ENCODE measurements around the gene TRIM66. TPM values are rescaled to one million over a fixed set of nuclear protein-coding genes. Genes with fewer than 3 reads are reported as not detected.

The TRIM66 gene
- total and polyA plus RNA-seq, 9 of the 15 experiments (the other 6 are each of a cell fraction or from before 2014, with no cell fraction given), result 1.1 to 7.3 (median 4.9) TPM

- TF ChIP-seq ZMIZ1 (IDR thresholded peaks at IDR 0.05; ENCODE audit: low read depth in 2 of 2, low read length in 2 of 2) (no peak), MAFK (IDR thresholded peaks at IDR 0.05; ENCODE audit: low read length) (peak; percentile 34; the same call in 1 of the 2 replicates), PTTG1 (tag; IDR thresholded peaks at IDR 0.05; ENCODE audit: low read depth) (no peak), NCOA1 (IDR thresholded peaks at IDR 0.05; ENCODE audit: low read depth) (no peak), FIP1L1 (IDR thresholded peaks at IDR 0.05; ENCODE audit: low read depth, low read length, poor library complexity, severe bottlenecking) (no peak), ZNF274 (IDR thresholded peaks at IDR 0.05; ENCODE audit: borderline replicate concordance, low read depth, low read length) (no peak), EHMT2 (IDR thresholded peaks at IDR 0.05) (no peak), STAT5B (CRISPR knock-in tag; IDR thresholded peaks at IDR 0.05) (no peak), JUND (IDR thresholded peaks at IDR 0.05; ENCODE audit: borderline replicate concordance, low read depth, low read length) (peak; percentile 44; the same call in 1 of the 2 replicates), JUND (tag; IDR thresholded peaks at IDR 0.05; ENCODE audit: borderline replicate concordance, low read depth, low read length) (no peak), CEBPB (tag; IDR thresholded peaks at IDR 0.05) (no peak), ARHGAP35 (IDR thresholded peaks at IDR 0.05; ENCODE audit: partially characterized antibody) (no peak), C11orf30 (IDR thresholded peaks at IDR 0.05; ENCODE audit: low read depth) (peak; percentile 69), CBFB (CRISPR knock-in tag; IDR thresholded peaks at IDR 0.05) (no peak), MCM2 (IDR thresholded peaks at IDR 0.05; ENCODE audit: low read depth) (no peak), IRF2 (CRISPR knock-in tag; IDR thresholded peaks at IDR 0.05) (no peak)
- TF ChIP-seq, protein P1, sequence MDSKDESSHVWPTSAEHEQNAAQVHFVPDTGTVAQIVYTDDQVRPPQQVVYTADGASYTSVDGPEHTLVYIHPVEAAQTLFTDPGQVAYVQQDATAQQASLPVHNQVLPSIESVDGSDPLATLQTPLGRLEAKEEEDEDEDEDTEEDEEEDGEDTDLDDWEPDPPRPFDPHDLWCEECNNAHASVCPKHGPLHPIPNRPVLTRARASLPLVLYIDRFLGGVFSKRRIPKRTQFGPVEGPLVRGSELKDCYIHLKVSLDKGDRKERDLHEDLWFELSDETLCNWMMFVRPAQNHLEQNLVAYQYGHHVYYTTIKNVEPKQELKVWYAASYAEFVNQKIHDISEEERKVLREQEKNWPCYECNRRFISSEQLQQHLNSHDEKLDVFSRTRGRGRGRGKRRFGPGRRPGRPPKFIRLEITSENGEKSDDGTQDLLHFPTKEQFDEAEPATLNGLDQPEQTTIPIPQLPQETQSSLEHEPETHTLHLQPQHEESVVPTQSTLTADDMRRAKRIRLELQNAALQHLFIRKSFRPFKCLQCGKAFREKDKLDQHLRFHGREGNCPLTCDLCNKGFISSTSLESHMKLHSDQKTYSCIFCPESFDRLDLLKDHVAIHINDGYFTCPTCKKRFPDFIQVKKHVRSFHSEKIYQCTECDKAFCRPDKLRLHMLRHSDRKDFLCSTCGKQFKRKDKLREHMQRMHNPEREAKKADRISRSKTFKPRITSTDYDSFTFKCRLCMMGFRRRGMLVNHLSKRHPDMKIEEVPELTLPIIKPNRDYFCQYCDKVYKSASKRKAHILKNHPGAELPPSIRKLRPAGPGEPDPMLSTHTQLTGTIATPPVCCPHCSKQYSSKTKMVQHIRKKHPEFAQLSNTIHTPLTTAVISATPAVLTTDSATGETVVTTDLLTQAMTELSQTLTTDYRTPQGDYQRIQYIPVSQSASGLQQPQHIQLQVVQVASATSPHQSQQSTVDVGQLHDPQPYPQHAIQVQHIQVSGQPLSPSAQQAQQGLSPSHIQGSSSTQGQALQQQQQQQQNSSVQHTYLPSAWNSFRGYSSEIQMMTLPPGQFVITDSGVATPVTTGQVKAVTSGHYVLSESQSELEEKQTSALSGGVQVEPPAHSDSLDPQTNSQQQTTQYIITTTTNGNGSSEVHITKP (IDR thresholded peaks at IDR 0.05; ENCODE audit: partially characterized antibody), result peak; percentile 54
Observed at GRCh38 chr11:8638300-8638699, 44.2 kb downstream of the TRIM66 start (continued).

All from K562 (cell line).